Ishikawa (cell line): ENCODE measurements around the gene CERS3.

Experiments used
- CEBPB ChIP-seq: IDR thresholded peaks from 2 replicates; pipeline ENCODE4 v1.6.1; 2012
- CREB1 ChIP-seq: IDR thresholded peaks from 2 replicates; pipeline ENCODE4 v1.6.1; 2012; ENCODE audit warnings: low read depth
- EGR1 ChIP-seq: IDR thresholded peaks from 2 replicates; pipeline ENCODE4 v1.6.1; 2012
- EP300 ChIP-seq: IDR thresholded peaks from 2 replicates; pipeline ENCODE4 v1.6.1; 2012; ENCODE audit warnings: borderline replicate concordance
- FOXM1 ChIP-seq: IDR thresholded peaks from 2 replicates; pipeline ENCODE4 v1.6.1; 2012; ENCODE audit warnings: low read depth, borderline replicate concordance
- MAX ChIP-seq: IDR thresholded peaks from 2 replicates; pipeline ENCODE4 v1.6.1; 2012
- NFIC ChIP-seq: IDR thresholded peaks from 2 replicates; pipeline ENCODE4 v1.6.1; 2012
- RAD21 ChIP-seq: IDR thresholded peaks from 2 replicates; pipeline ENCODE4 v1.6.1; 2012; ENCODE audit warnings: low read depth
- REST ChIP-seq: IDR thresholded peaks from 2 replicates; pipeline ENCODE4 v1.6.1; 2012; ENCODE audit warnings: low read depth, mild to moderate bottlenecking
- TAF1 ChIP-seq: IDR thresholded peaks from 2 replicates; pipeline ENCODE4 v1.6.1; 2012; ENCODE audit warnings: low read depth, mild to moderate bottlenecking
- TCF12 ChIP-seq: IDR thresholded peaks from 2 replicates; pipeline ENCODE4 v1.6.1; 2012; ENCODE audit warnings: low read depth
- TEAD4 ChIP-seq: IDR thresholded peaks from 2 replicates; pipeline ENCODE4 v1.6.1; 2012
- YY1 ChIP-seq: IDR thresholded peaks from 2 replicates; pipeline ENCODE4 v1.6.1; 2012; ENCODE audit warnings: low read depth

GRCh38 chr15:100502651-100503050 lies 26.1 kb downstream of the CERS3 start:
- TF ChIP-seq CREB1 (no peak), REST (no peak), YY1 (no peak), NFIC (no peak), CEBPB (no peak), EP300 (no peak), TAF1 (no peak), FOXM1 (no peak), TEAD4 (no peak), RAD21 (no peak), MAX (no peak), TCF12 (no peak), EGR1 (no peak)
